ENCODE results near the gene ADAM21.

DNA sequence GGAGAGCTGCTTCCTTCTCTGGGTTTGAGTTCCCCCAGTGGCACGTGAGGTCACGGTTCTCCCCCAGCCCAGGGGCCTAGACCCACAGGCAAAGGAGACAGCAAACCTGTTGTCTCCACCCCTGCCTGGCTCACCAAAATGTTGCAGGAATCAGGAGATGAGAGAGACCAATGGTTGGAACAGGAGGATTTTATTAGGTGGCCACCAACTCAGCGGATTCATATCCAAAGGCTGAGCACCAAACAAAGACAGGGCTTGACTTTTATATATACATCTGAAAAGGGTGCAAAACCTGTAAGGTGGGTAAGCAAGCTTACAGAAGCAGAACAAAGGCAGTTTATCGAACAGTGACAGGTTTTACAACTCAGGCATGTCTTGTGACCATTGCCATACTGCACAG, 9.2 kb upstream of the ADAM21 start:
- TF ChIP-seq, protein P1, sequence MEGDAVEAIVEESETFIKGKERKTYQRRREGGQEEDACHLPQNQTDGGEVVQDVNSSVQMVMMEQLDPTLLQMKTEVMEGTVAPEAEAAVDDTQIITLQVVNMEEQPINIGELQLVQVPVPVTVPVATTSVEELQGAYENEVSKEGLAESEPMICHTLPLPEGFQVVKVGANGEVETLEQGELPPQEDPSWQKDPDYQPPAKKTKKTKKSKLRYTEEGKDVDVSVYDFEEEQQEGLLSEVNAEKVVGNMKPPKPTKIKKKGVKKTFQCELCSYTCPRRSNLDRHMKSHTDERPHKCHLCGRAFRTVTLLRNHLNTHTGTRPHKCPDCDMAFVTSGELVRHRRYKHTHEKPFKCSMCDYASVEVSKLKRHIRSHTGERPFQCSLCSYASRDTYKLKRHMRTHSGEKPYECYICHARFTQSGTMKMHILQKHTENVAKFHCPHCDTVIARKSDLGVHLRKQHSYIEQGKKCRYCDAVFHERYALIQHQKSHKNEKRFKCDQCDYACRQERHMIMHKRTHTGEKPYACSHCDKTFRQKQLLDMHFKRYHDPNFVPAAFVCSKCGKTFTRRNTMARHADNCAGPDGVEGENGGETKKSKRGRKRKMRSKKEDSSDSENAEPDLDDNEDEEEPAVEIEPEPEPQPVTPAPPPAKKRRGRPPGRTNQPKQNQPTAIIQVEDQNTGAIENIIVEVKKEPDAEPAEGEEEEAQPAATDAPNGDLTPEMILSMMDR (IDR thresholded peaks at IDR 0.05; ENCODE audit: low read depth, low read length, poor library complexity, severe bottlenecking), result no peak
- no peak for TF ChIP-seq EZH2phosphoT487 (IDR thresholded peaks at IDR 0.05; ENCODE audit: borderline replicate concordance, low read length)

All from DOHH2 (cell line).